ENCODE data around the gene PDE4B.

GRCh38 chr1:65897485-65897884, 104.8 kb downstream of the PDE4B start:
- no peak for TF ChIP-seq CTCF (IDR thresholded peaks at IDR 0.05)
- no peak for TF ChIP-seq EZH2phosphoT487 (IDR thresholded peaks at IDR 0.05)
